GM18867 (cell line): ENCODE results near the gene RPRD1B.

Experiments used
- ATAC-seq: cut with Tn5 transposase; IDR thresholded peaks from one replicate; pipeline ENCODE4 v1.9.1; 2021; ENCODE audit warnings: mild to moderate bottlenecking, moderate library complexity; ENCODE audit not compliant: unreplicated experiment

RPRD1B gene

GRCh38 chr20:38067717-38068365 lies 34.3 kb downstream of the RPRD1B start:
- ATAC-seq: no peak

GRCh38 chr20:38072898-38073297 lies 39.4 kb downstream of the RPRD1B start:
- no peak for ATAC-seq

- no peak for ATAC-seq
These were observed 39.9 kb downstream of the RPRD1B start for GRCh38 chr20:38073307-38074071.

GRCh38 chr20:38075161-38075998 lies 41.8 kb downstream of the RPRD1B start:
- no peak for ATAC-seq

GRCh38 chr20:38076548-38076947 lies 43.0 kb downstream of the RPRD1B start:
- ATAC-seq: no peak

GRCh38 chr20:38078084-38078483 lies 44.5 kb downstream of the RPRD1B start:
- ATAC-seq: no peak

GRCh38 chr20:38079353-38079752 lies 45.8 kb downstream of the RPRD1B start:
- ATAC-seq: no peak

- ATAC-seq: no peak
These were observed 48.0 kb downstream of the RPRD1B start for GRCh38 chr20:38081575-38081974.

- ATAC-seq: no peak
These were observed 49.3 kb downstream of the RPRD1B start for GRCh38 chr20:38082894-38083293.

- no peak for ATAC-seq
These were observed 49.9 kb downstream of the RPRD1B start for GRCh38 chr20:38083338-38084048.

GRCh38 chr20:38084425-38084951 lies 50.9 kb downstream of the RPRD1B start:
- no peak for ATAC-seq

- ATAC-seq: no peak
These were observed 51.5 kb downstream of the RPRD1B start for GRCh38 chr20:38085026-38085425.

- no peak for ATAC-seq
These were observed 56.0 kb downstream of the RPRD1B start for GRCh38 chr20:38089500-38089899.

GRCh38 chr20:38090061-38090460 lies 56.5 kb downstream of the RPRD1B start:
- no peak for ATAC-seq

- peak; percentile 47 for ATAC-seq
These were observed 58.1 kb downstream of the RPRD1B start for GRCh38 chr20:38091441-38092216.

GRCh38 chr20:38092260-38092857 lies 58.8 kb downstream of the RPRD1B start:
- ATAC-seq: no peak

- no peak for ATAC-seq
These were observed 59.4 kb downstream of the RPRD1B start for GRCh38 chr20:38092915-38093314.

GRCh38 chr20:38093641-38094077 lies 60.1 kb downstream of the RPRD1B start:
- no peak for ATAC-seq

- ATAC-seq: peak; percentile 65
These were observed 60.9 kb downstream of the RPRD1B start for GRCh38 chr20:38094373-38094891.
